Neuronal stem cell (in vitro differentiated cells): Measurements from ENCODE around the gene NCOA4.

ENCODE experiments used
- DNase-seq: peaks from one replicate; pipeline ENCODE4 v3.0.0-alpha.2; 2013; ENCODE audit warnings: low spot score
- H2AFZ ChIP-seq: one replicate; pipeline ENCODE4 v1.6.1; 2013; ENCODE audit warnings: mild to moderate bottlenecking, low read length, inconsistent platforms
- H2AK5ac ChIP-seq: 2 replicates; pipeline ENCODE4 v1.6.1; 2013; ENCODE audit warnings: low read depth, mild to moderate bottlenecking, inconsistent platforms, low read length, moderate library complexity, mixed read lengths
- H2BK120ac ChIP-seq: 2 replicates; pipeline ENCODE4 v1.6.1; 2013; ENCODE audit warnings: low read depth, mild to moderate bottlenecking, inconsistent platforms, low read length, moderate library complexity, mixed read lengths
- H2BK12ac ChIP-seq: one replicate; pipeline ENCODE4 v1.6.1; 2013; ENCODE audit warnings: low read length, inconsistent platforms
- H2BK15ac ChIP-seq: 2 replicates; pipeline ENCODE4 v1.6.1; 2013; ENCODE audit warnings: mild to moderate bottlenecking, low read length, inconsistent platforms, mixed read lengths
- H2BK5ac ChIP-seq: one replicate; pipeline ENCODE4 v1.6.1; 2013; ENCODE audit warnings: inconsistent platforms, mild to moderate bottlenecking, low read length, moderate library complexity
- H3K14ac ChIP-seq: one replicate; pipeline ENCODE4 v1.6.1; 2013; ENCODE audit warnings: low read length, inconsistent platforms
- H3K18ac ChIP-seq: 2 replicates; pipeline ENCODE4 v1.6.1; 2013; ENCODE audit warnings: low read length, inconsistent platforms
- H3K23ac ChIP-seq: 2 replicates; pipeline ENCODE4 v1.6.1; 2013; ENCODE audit warnings: low read depth, mild to moderate bottlenecking, mixed read lengths, low read length, inconsistent platforms; ENCODE audit not compliant: poor library complexity
- H3K27ac ChIP-seq: replicated peaks from 3 replicates; pipeline ENCODE4 v1.5.1; 2013; ENCODE audit warnings: low read length, inconsistent platforms
- H3K27me3 ChIP-seq, 3 experiments: 2 replicates each; pipeline ENCODE4 v1.6.1; 2013; ENCODE audit warnings: low read length in 3 of 3, mild to moderate bottlenecking in 2 of 3, inconsistent platforms in 1 of 3, low read depth in 1 of 3, mixed read lengths in 1 of 3, moderate library complexity in 1 of 3; ENCODE audit not compliant: control insufficient read depth in 3 of 3, insufficient read depth in 3 of 3
- H3K36me3 ChIP-seq, 2 donors: replicated peaks in 1 of 2; 2 replicates each; pipeline ENCODE4 v1.6.1; 2013; ENCODE audit warnings: low read length in 2 of 2; ENCODE audit not compliant: control insufficient read depth in 2 of 2, insufficient read depth in 2 of 2
- H3K4ac ChIP-seq: 2 replicates; pipeline ENCODE4 v1.6.1; 2013; ENCODE audit warnings: inconsistent platforms, mild to moderate bottlenecking, low read length, moderate library complexity
- H3K4me1 ChIP-seq, 2 donors: 1 replicate in 1 of 2; 2 replicates in 1 of 2; pipeline ENCODE4 v1.6.1; 2013; ENCODE audit warnings: low read length in 2 of 2, low read depth in 1 of 2; ENCODE audit not compliant: control insufficient read depth in 2 of 2, insufficient read depth in 1 of 2
- H3K4me2 ChIP-seq: one replicate; pipeline ENCODE4 v1.6.1; 2013; ENCODE audit warnings: mild to moderate bottlenecking, low read length, inconsistent platforms; ENCODE audit not compliant: insufficient read depth, poor library complexity, severe bottlenecking
- H3K4me3 ChIP-seq, 2 donors: 2 replicates each; pipeline ENCODE4 v1.5.1; 2013; ENCODE audit warnings: low read length in 2 of 2, mild to moderate bottlenecking in 2 of 2, inconsistent platforms in 1 of 2, moderate library complexity in 1 of 2
- H3K79me1 ChIP-seq: one replicate; pipeline ENCODE4 v1.6.1; 2013; ENCODE audit warnings: low read depth, mild to moderate bottlenecking, inconsistent platforms, low read length, moderate library complexity
- H3K9ac ChIP-seq: one replicate; pipeline ENCODE4 v1.6.1; 2013; ENCODE audit warnings: mild to moderate bottlenecking, low read depth, low read length, inconsistent platforms; ENCODE audit not compliant: poor library complexity
- H3K9me3 ChIP-seq, 2 donors: replicated peaks in 1 of 2; 2 replicates each; pipeline versions ENCODE3 to v1.6.1; 2013; ENCODE audit warnings: low read length in 2 of 2, mild to moderate bottlenecking in 2 of 2, inconsistent platforms in 1 of 2, low read depth in 1 of 2, mixed read lengths in 1 of 2, moderate library complexity in 1 of 2; ENCODE audit not compliant: control insufficient read depth in 2 of 2, insufficient read depth in 1 of 2
- H4K8ac ChIP-seq: one replicate; pipeline ENCODE4 v1.6.1; 2013; ENCODE audit warnings: low read depth, mild to moderate bottlenecking, inconsistent platforms, low read length, moderate library complexity
- H4K91ac ChIP-seq: one replicate; pipeline ENCODE4 v1.6.1; 2013; ENCODE audit warnings: low read length, low read depth, mild to moderate bottlenecking, inconsistent platforms; ENCODE audit not compliant: poor library complexity
- WGBS, 2 donors: extraction: QIAGEN DNeasy Blood & Tissue Kit; methylation state at CpG; one replicate each; pipeline ENCODE4 v1.1.7; 2013; ENCODE audit warnings: missing lambda C conversion rate in 2 of 2, mixed read lengths in 1 of 2; ENCODE audit not compliant: insufficient read length in 2 of 2, insufficient replicate concordance in 1 of 2; ENCODE audit errors: extremely low coverage in 2 of 2; 5-methylcytosine and 5-hydroxymethylcytosine counted together

Gene NCOA4

GRCh38 chr10:46022978-46023702 lies 7.3 kb downstream of the NCOA4 start:
- peaks cover 0 to 3% of the 10 kb centered on the region in 2 donors for H3K4me1 ChIP-seq
- H3K4me2 ChIP-seq, result peak overlapping the region; percentile 60
- H3K4ac ChIP-seq, result no peak overlapping the region
- H3K9me3 ChIP-seq, result no peaks in the 10 kb centered on the region
- H4K91ac ChIP-seq, result no peak overlapping the region
- H3K79me1 ChIP-seq, result peaks cover 1% of the 10 kb centered on the region
- peak overlapping the region; percentile 82 for H2AFZ ChIP-seq
- H3K23ac ChIP-seq, result peak overlapping the region; percentile 66
- peak overlapping the region; percentile 53 to 88 for H3K4me3 ChIP-seq
- H3K14ac ChIP-seq, result no peak overlapping the region
- peak overlapping the region; percentile 90 for H3K9ac ChIP-seq
- peak overlapping the region; percentile 20 for H3K18ac ChIP-seq
- H2BK12ac ChIP-seq, result no peak overlapping the region
- H3K27ac ChIP-seq, result no peak overlapping the region
- no peak overlapping the region for H2BK15ac ChIP-seq
- H2AK5ac ChIP-seq, result no peak overlapping the region
- peak; percentile 76 for DNase-seq
- H4K8ac ChIP-seq, result no peak overlapping the region
- no peaks in the 10 kb centered on the region for H3K27me3 ChIP-seq
- no peak overlapping the region for H2BK120ac ChIP-seq
- WGBS, 2 donors, result no CpG with 5 or more reads among the region's 49 CpGs
- H3K36me3 ChIP-seq, result peaks cover 0 to 11% of the 10 kb centered on the region in 2 donors
- H2BK5ac ChIP-seq, result no peak overlapping the region

GRCh38 chr10:46020344-46020657 lies 10.1 kb downstream of the NCOA4 start:
- Histone ChIP-seq H2BK5ac (no peak overlapping the region), H3K27me3 (no peaks in the 10 kb centered on the region), H2AK5ac (no peak overlapping the region), H3K23ac (no peak overlapping the region), H3K18ac (no peak overlapping the region), H3K14ac (no peak overlapping the region), H4K91ac (no peak overlapping the region), H3K36me3 (peaks cover 0 to 27% of the 10 kb centered on the region in 2 donors), H3K4me1 (peaks cover 0 to 3% of the 10 kb centered on the region in 2 donors), H4K8ac (no peak overlapping the region), H2AFZ (no peak overlapping the region), H3K27ac (no peak overlapping the region), H2BK12ac (no peak overlapping the region), H3K4me2 (no peak overlapping the region), H3K79me1 (peaks cover 3% of the 10 kb centered on the region), H3K4ac (no peak overlapping the region), H3K9me3 (no peaks in the 10 kb centered on the region), H3K4me3 (no peak overlapping the region), H3K9ac (no peak overlapping the region), H2BK120ac (no peak overlapping the region), H2BK15ac (no peak overlapping the region)
- no peak for DNase-seq
- WGBS, 2 donors, result no CpG with 5 or more reads among the region's 3 CpGs

- no peak overlapping the region for H2AK5ac ChIP-seq
- no peak overlapping the region for H3K18ac ChIP-seq
- H3K27ac ChIP-seq, result no peak overlapping the region
- H3K4me3 ChIP-seq, result no peak overlapping the region
- H2BK12ac ChIP-seq, result no peak overlapping the region
- H3K79me1 ChIP-seq, result peaks cover 3% of the 10 kb centered on the region
- no peak overlapping the region for H3K23ac ChIP-seq
- no peak overlapping the region for H2BK5ac ChIP-seq
- H3K4ac ChIP-seq, result no peak overlapping the region
- DNase-seq, result no peak
- no peak overlapping the region for H4K91ac ChIP-seq
- no peaks in the 10 kb centered on the region for H3K9me3 ChIP-seq
- H2AFZ ChIP-seq, result no peak overlapping the region
- no peak overlapping the region for H2BK15ac ChIP-seq
- H2BK120ac ChIP-seq, result no peak overlapping the region
- no peaks in the 10 kb centered on the region for H3K27me3 ChIP-seq
- peaks cover 0 to 3% of the 10 kb centered on the region in 2 donors for H3K4me1 ChIP-seq
- no peak overlapping the region for H3K14ac ChIP-seq
- no CpG with 5 or more reads among the region's 7 CpGs for WGBS, 2 donors
- no peak overlapping the region for H3K4me2 ChIP-seq
- no peak overlapping the region for H4K8ac ChIP-seq
- H3K36me3 ChIP-seq, result peaks cover 3 to 31% of the 10 kb centered on the region in 2 donors
- no peak overlapping the region for H3K9ac ChIP-seq
Measured at GRCh38 chr10:46019569-46020343, 10.7 kb downstream of the NCOA4 start.

- Histone ChIP-seq H2AFZ (no peak overlapping the region), H2BK5ac (no peak overlapping the region), H3K18ac (no peak overlapping the region), H2BK15ac (no peak overlapping the region), H2AK5ac (no peak overlapping the region), H3K9ac (no peak overlapping the region), H3K14ac (no peak overlapping the region), H3K27ac (no peak overlapping the region), H3K4ac (no peak overlapping the region), H3K4me1 (peaks cover 0 to 3% of the 10 kb centered on the region in 2 donors), H3K4me2 (no peak overlapping the region), H2BK12ac (no peak overlapping the region), H4K91ac (no peak overlapping the region), H2BK120ac (no peak overlapping the region), H3K23ac (no peak overlapping the region), H3K79me1 (peaks cover 3% of the 10 kb centered on the region), H3K27me3 (no peaks in the 10 kb centered on the region), H3K4me3 (no peak overlapping the region), H3K36me3 (peaks cover 4 to 37% of the 10 kb centered on the region in 2 donors), H3K9me3 (no peaks in the 10 kb centered on the region), H4K8ac (no peak overlapping the region)
- no CpG with 5 or more reads among the region's 3 CpGs for WGBS, 2 donors
- no peak for DNase-seq
Measured at GRCh38 chr10:46019177-46019528, 11.3 kb downstream of the NCOA4 start.
